ENCODE measurements around the gene CFAP107.

Gene CFAP107, protein sequence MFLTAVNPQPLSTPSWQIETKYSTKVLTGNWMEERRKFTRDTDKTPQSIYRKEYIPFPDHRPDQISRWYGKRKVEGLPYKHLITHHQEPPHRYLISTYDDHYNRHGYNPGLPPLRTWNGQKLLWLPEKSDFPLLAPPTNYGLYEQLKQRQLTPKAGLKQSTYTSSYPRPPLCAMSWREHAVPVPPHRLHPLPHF

DNA sequence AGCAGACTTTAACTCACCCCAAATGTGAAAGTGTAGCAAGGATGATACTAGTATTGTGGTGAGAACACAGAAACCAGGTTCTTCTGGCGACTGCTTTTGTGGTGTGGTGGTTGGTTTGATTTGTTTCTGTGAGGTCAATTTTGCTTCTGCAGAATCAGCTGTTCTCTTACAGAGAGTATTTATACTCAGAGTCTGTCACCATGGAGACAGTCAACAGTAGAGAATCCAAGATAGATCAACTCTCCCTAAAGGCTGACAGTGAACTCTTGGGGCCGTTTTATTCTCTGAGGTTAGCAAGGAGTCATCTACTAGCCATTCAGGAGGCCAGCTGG, at the start of gene CFAP107:
CFAP107 (plus strand) TSS at position 209 of the 332 bp plus-strand sequence. CDS start 231 bp downstream, outside the sequence.
- H3K36me3 ChIP-seq (ENCODE audit: control insufficient read depth in 5 of 5, insufficient read depth in 5 of 5, low read length in 5 of 5) = no peaks in the 10 kb centered on the region
- peaks cover 7 to 29% (median 20%) of the 10 kb centered on the region in 5 donors for H3K9me3 ChIP-seq (ENCODE audit: control insufficient read depth in 5 of 5, low read length in 5 of 5)
- H3K4me1 ChIP-seq (ENCODE audit: control insufficient read depth in 5 of 5, insufficient read depth in 5 of 5, low read length in 5 of 5) = peaks cover 0 to 21% (median 5%) of the 10 kb centered on the region in 5 donors
- H3K27me3 ChIP-seq (ENCODE audit: control insufficient read depth in 5 of 5, insufficient read depth in 4 of 5, low read length in 5 of 5) = no peaks in the 10 kb centered on the region
- H3K4me3 ChIP-seq (ENCODE audit: low read depth in 1 of 5, low read length in 5 of 5) = no peak within 1 kb of the TSS
- H3K27ac ChIP-seq (ENCODE audit: low read depth, low read length) = no peak within 1 kb of the TSS
- H3K9ac ChIP-seq (ENCODE audit: low read length in 5 of 5) = no peak within 1 kb of the TSS

DNA sequence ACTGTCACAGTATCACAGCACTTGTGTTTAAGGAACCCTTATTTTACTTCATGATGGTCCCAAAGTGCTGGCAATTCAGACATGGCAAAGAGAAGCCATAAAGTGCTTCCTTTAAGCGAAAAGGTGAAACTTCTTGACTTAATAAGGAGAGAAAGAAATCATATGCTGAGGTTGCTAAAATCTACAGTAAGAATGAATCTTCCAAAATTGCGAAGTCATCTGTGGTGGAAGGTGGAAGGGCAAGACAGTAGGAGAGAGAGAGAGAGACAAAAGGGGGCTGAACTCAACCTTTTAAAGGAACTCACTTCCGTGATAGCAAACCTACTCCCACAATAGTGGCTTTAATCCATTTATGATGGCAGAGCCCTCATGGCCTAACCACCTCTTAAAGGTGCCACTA, 49.3 kb upstream of the CFAP107 start:
- Histone ChIP-seq H3K9me3 (ENCODE audit: control insufficient read depth in 5 of 5, low read length in 5 of 5) (peaks cover 0 to 3% (median 0%) of the 10 kb centered on the region in 5 donors), H3K27ac (ENCODE audit: low read depth, low read length) (no peak overlapping the region), H3K9ac (ENCODE audit: low read length in 5 of 5) (no peak overlapping the region), H3K27me3 (ENCODE audit: control insufficient read depth in 5 of 5, insufficient read depth in 4 of 5, low read length in 5 of 5) (no peaks in the 10 kb centered on the region), H3K4me1 (ENCODE audit: control insufficient read depth in 5 of 5, insufficient read depth in 5 of 5, low read length in 5 of 5) (peaks cover 0 to 12% (median 6%) of the 10 kb centered on the region in 5 donors), H3K36me3 (ENCODE audit: control insufficient read depth in 5 of 5, insufficient read depth in 5 of 5, low read length in 5 of 5) (no peaks in the 10 kb centered on the region), H3K4me3 (ENCODE audit: low read depth in 1 of 5, low read length in 5 of 5) (no peak overlapping the region)

DNA sequence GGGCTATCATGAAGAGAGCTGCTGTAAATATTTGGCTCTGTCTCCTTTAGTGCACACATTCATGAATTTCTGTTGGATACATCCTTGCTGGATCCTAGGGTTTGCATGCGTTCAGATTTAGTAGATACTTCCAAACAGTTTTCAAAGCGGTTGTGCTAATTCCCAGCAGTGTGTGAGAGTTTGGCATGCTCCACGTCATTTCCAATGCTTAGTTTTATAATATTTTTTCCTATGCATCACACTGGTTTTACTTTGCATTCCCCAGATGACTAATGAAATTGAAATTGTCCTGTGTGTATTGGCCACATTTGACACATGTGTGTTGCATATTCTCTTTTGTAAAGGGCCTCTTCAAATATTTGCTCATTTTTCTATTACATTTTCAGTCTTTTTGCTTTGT, 48.6 kb upstream of the CFAP107 start:
- Histone ChIP-seq H3K27ac (ENCODE audit: low read depth, low read length) (no peak overlapping the region), H3K4me1 (ENCODE audit: control insufficient read depth in 5 of 5, insufficient read depth in 5 of 5, low read length in 5 of 5) (peaks cover 0 to 11% (median 6%) of the 10 kb centered on the region in 5 donors), H3K4me3 (ENCODE audit: low read depth in 1 of 5, low read length in 5 of 5) (no peak overlapping the region), H3K27me3 (ENCODE audit: control insufficient read depth in 5 of 5, insufficient read depth in 4 of 5, low read length in 5 of 5) (no peaks in the 10 kb centered on the region), H3K9me3 (ENCODE audit: control insufficient read depth in 5 of 5, low read length in 5 of 5) (peaks cover 0 to 3% (median 2%) of the 10 kb centered on the region in 5 donors), H3K36me3 (ENCODE audit: control insufficient read depth in 5 of 5, insufficient read depth in 5 of 5, low read length in 5 of 5) (no peaks in the 10 kb centered on the region), H3K9ac (ENCODE audit: low read length in 5 of 5) (no peak overlapping the region)

DNA sequence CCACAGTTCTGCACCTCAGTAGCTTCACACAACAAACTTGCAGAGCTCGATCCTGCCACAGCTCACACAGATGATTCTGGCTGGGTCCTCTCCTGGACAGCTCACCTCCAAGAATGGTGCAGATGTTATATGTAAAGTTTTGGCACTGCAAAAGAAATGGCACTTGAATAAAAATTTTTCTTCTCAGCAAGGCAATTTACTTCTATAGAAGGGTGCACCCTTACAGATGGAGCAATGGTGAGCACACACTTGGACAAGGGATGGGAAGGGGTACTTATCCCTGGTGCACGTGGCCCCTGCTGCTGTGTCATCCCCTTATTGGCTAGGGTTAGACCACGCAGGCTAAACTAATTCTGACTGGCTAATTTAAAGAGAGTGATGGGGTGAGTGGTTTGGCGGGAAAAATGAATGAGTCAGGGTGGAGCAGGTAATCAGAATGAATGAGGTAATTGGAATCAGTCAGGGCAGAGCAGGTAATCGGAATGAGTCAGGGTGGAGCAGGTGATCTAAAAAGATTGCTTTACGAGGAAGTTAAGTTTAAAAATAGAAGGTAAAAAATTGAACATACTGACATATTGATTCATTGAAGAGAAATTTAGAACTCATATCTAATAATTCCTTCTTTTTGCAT, 42.1 kb upstream of the CFAP107 start:
- Histone ChIP-seq H3K36me3 (ENCODE audit: control insufficient read depth in 5 of 5, insufficient read depth in 5 of 5, low read length in 5 of 5) (no peaks in the 10 kb centered on the region), H3K9me3 (ENCODE audit: control insufficient read depth in 5 of 5, low read length in 5 of 5) (peaks cover 2 to 16% (median 12%) of the 10 kb centered on the region in 5 donors), H3K4me1 (ENCODE audit: control insufficient read depth in 5 of 5, insufficient read depth in 5 of 5, low read length in 5 of 5) (peaks cover 0 to 6% (median 4%) of the 10 kb centered on the region in 5 donors), H3K4me3 (ENCODE audit: low read depth in 1 of 5, low read length in 5 of 5) (no peak overlapping the region), H3K27ac (ENCODE audit: low read depth, low read length) (no peak overlapping the region), H3K9ac (ENCODE audit: low read length in 5 of 5) (no peak overlapping the region), H3K27me3 (ENCODE audit: control insufficient read depth in 5 of 5, insufficient read depth in 4 of 5, low read length in 5 of 5) (no peaks in the 10 kb centered on the region)

DNA sequence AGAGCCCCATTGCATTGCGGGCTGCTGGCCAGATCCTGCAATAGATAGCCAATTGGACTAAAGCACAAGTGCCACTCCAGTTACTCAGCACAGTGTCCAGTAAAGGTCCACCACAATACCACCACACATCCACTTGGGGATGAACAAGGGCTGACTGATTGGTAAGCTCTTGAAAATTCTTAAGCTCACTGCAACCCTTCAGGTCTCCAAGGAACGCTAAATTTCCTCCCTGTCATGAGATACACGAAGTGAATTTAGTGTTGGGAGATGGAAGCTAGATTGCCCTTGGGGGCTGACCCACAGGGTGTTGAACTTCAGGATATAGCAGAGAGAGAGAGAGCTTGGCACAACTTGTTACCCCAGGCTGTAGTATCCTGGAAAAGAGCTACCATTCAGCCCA, 39.9 kb upstream of the CFAP107 start:
- no peaks in the 10 kb centered on the region for H3K36me3 ChIP-seq (ENCODE audit: control insufficient read depth in 5 of 5, insufficient read depth in 5 of 5, low read length in 5 of 5)
- peaks cover 0 to 16% (median 12%) of the 10 kb centered on the region in 5 donors for H3K9me3 ChIP-seq (ENCODE audit: control insufficient read depth in 5 of 5, low read length in 5 of 5)
- no peaks in the 10 kb centered on the region for H3K27me3 ChIP-seq (ENCODE audit: control insufficient read depth in 5 of 5, insufficient read depth in 4 of 5, low read length in 5 of 5)
- no peak overlapping the region for H3K27ac ChIP-seq (ENCODE audit: low read depth, low read length)
- peaks cover 0 to 15% (median 4%) of the 10 kb centered on the region in 5 donors for H3K4me1 ChIP-seq (ENCODE audit: control insufficient read depth in 5 of 5, insufficient read depth in 5 of 5, low read length in 5 of 5)
- no peak overlapping the region for H3K9ac ChIP-seq (ENCODE audit: low read length in 5 of 5)
- H3K4me3 ChIP-seq (ENCODE audit: low read depth in 1 of 5, low read length in 5 of 5) = no peak overlapping the region

DNA sequence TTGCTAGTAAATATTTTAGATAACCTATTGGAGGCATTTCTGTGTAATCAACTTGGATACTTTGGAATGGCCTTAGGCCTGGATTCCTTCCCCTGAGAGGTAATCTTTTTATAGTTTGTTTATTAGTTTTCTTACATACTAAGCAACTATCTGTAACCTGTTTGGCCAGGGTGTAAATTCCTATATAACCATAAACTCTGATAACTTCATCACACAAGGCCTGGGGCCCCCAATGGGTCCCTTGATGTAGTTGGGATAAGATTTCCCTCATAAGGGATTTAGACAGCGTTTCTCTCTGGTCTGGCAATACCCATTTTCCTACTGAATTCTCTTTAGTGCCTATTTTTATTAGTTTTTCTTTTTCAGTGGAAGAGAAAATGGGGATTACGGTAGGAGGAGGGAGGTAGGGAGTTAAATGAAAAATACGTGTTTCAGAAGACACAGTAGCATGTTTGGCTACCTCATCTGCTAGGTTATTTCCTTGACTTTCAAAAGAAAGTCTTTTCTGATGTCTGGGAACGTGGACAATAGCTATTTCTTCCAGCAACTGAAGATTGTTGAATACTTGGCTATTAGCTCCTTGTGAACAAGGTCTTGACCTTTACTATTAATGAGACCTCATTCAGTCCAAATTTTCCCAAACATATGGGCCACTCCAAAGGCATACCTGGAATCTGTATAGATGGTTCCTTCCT, 37.5 kb upstream of the CFAP107 start:
- Histone ChIP-seq H3K36me3 (ENCODE audit: control insufficient read depth in 5 of 5, insufficient read depth in 5 of 5, low read length in 5 of 5) (no peaks in the 10 kb centered on the region), H3K27me3 (ENCODE audit: control insufficient read depth in 5 of 5, insufficient read depth in 4 of 5, low read length in 5 of 5) (no peaks in the 10 kb centered on the region), H3K9ac (ENCODE audit: low read length in 5 of 5) (no peak overlapping the region), H3K4me3 (ENCODE audit: low read depth in 1 of 5, low read length in 5 of 5) (no peak overlapping the region), H3K4me1 (ENCODE audit: control insufficient read depth in 5 of 5, insufficient read depth in 5 of 5, low read length in 5 of 5) (peaks cover 0 to 28% (median 10%) of the 10 kb centered on the region in 5 donors), H3K9me3 (ENCODE audit: control insufficient read depth in 5 of 5, low read length in 5 of 5) (peaks cover 0 to 12% (median 5%) of the 10 kb centered on the region in 5 donors), H3K27ac (ENCODE audit: low read depth, low read length) (peak overlapping the region; percentile 42)

DNA sequence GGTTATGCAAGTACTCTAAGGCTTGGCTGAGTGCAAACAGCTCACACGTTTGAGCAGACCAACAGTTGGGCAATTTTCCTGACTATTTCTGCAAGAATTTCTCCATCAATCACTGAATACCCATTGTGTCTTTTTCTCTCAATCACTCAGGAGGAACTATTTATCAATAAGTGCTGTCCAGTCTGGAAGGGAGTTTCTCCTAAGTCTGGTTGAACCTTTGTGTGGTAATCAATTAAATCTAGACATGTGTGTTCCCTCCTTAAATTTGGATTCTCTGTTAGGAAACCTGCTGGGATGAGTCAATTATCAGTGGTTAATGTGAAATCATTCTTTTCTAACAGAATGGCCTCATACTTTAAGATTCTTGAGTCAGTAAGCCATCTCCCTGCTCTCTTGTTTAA, 36.9 kb upstream of the CFAP107 start:
- no peak overlapping the region for H3K4me3 ChIP-seq (ENCODE audit: low read depth in 1 of 5, low read length in 5 of 5)
- H3K9me3 ChIP-seq (ENCODE audit: control insufficient read depth in 5 of 5, low read length in 5 of 5) = peaks cover 0 to 7% (median 0%) of the 10 kb centered on the region in 5 donors

DNA sequence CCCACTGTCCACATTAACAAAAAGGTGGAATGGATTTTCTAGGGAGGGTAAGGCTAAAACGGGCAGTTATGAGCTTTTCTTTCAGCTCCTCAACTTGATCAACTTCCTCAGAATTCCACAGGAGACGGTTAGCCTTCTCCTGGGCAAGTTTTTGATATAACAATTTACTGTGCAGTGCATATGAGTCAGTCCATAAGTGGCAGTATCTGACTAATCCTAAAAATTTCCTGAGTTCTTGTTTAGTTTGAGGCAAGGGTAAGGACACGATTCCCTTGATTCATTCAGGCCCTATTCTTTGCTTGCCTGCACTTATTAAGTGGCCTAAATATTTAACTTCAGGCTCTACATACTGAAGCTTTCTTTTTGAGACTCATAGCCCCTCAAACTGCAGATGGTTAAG, 36.3 kb upstream of the CFAP107 start:
- Histone ChIP-seq H3K9me3 (ENCODE audit: control insufficient read depth in 5 of 5, low read length in 5 of 5) (peaks cover 0 to 3% (median 0%) of the 10 kb centered on the region in 5 donors), H3K36me3 (ENCODE audit: control insufficient read depth in 5 of 5, insufficient read depth in 5 of 5, low read length in 5 of 5) (no peaks in the 10 kb centered on the region), H3K27ac (ENCODE audit: low read depth, low read length) (peak overlapping the region; percentile 42), H3K4me1 (ENCODE audit: control insufficient read depth in 5 of 5, insufficient read depth in 5 of 5, low read length in 5 of 5) (peaks cover 0 to 29% (median 16%) of the 10 kb centered on the region in 5 donors), H3K4me3 (ENCODE audit: low read depth in 1 of 5, low read length in 5 of 5) (no peak overlapping the region), H3K27me3 (ENCODE audit: control insufficient read depth in 5 of 5, insufficient read depth in 4 of 5, low read length in 5 of 5) (no peaks in the 10 kb centered on the region), H3K9ac (ENCODE audit: low read length in 5 of 5) (no peak overlapping the region)

More for the DNA sequence above, 36.9 kb upstream of the CFAP107 start:
- H3K36me3 ChIP-seq (ENCODE audit: control insufficient read depth in 5 of 5, insufficient read depth in 5 of 5, low read length in 5 of 5) = no peaks in the 10 kb centered on the region
- peaks cover 0 to 28% (median 10%) of the 10 kb centered on the region in 5 donors for H3K4me1 ChIP-seq (ENCODE audit: control insufficient read depth in 5 of 5, insufficient read depth in 5 of 5, low read length in 5 of 5)
- no peaks in the 10 kb centered on the region for H3K27me3 ChIP-seq (ENCODE audit: control insufficient read depth in 5 of 5, insufficient read depth in 4 of 5, low read length in 5 of 5)
- H3K9ac ChIP-seq (ENCODE audit: low read length in 5 of 5) = no peak overlapping the region
- H3K27ac ChIP-seq (ENCODE audit: low read depth, low read length) = peak overlapping the region; percentile 42

DNA sequence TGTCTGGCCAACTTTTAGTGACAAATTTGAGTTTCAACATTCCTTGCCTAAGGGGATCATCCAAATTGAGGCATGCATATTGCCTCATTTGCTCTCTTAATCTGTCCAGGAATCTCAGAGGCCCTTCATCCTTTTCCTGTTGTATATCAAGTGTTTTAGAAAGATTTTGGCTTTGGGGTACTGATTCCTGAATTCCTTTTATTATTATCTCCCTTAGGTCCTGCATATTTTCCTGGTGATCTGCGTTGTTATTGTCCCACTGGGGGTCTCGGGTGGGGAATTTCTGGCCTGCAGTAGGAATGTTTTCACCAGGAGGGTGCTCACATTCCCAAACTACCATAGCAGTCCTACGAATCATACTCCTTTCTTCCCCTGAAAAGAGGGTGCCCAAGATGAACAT, 34.5 kb upstream of the CFAP107 start:
- peaks cover 2 to 39% (median 31%) of the 10 kb centered on the region in 5 donors for H3K4me1 ChIP-seq (ENCODE audit: control insufficient read depth in 5 of 5, insufficient read depth in 5 of 5, low read length in 5 of 5)
- H3K4me3 ChIP-seq (ENCODE audit: low read depth in 1 of 5, low read length in 5 of 5) = no peak overlapping the region
- peak overlapping the region; percentile 39 for H3K27ac ChIP-seq (ENCODE audit: low read depth, low read length)
- H3K9ac ChIP-seq (ENCODE audit: low read length in 5 of 5) = no peak overlapping the region
- no peaks in the 10 kb centered on the region for H3K36me3 ChIP-seq (ENCODE audit: control insufficient read depth in 5 of 5, insufficient read depth in 5 of 5, low read length in 5 of 5)
- no peaks in the 10 kb centered on the region for H3K9me3 ChIP-seq (ENCODE audit: control insufficient read depth in 5 of 5, low read length in 5 of 5)
- no peaks in the 10 kb centered on the region for H3K27me3 ChIP-seq (ENCODE audit: control insufficient read depth in 5 of 5, insufficient read depth in 4 of 5, low read length in 5 of 5)

DNA sequence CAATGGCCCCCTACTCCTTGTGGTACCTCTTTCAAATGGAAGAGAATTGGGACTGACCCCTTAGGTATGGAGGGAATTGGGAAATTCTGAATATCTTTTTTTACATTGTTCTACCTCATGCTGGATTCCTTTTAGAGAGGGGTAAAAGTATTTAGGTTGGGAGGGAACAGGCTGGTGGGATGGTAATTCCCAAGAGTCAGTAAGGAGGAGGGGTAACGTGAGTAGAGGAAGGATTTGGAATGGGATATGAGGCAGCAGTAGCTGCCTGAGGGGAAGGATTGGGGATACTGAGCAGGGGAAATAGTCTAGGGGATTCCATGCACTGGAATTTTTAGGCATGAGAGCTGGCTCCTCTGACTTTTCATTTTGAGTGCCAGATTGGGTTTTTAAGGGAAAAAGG, 33.9 kb upstream of the CFAP107 start:
- Histone ChIP-seq H3K4me3 (ENCODE audit: low read depth in 1 of 5, low read length in 5 of 5) (no peak overlapping the region), H3K9ac (ENCODE audit: low read length in 5 of 5) (no peak overlapping the region), H3K9me3 (ENCODE audit: control insufficient read depth in 5 of 5, low read length in 5 of 5) (no peaks in the 10 kb centered on the region), H3K27me3 (ENCODE audit: control insufficient read depth in 5 of 5, insufficient read depth in 4 of 5, low read length in 5 of 5) (no peaks in the 10 kb centered on the region), H3K4me1 (ENCODE audit: control insufficient read depth in 5 of 5, insufficient read depth in 5 of 5, low read length in 5 of 5) (peaks cover 2 to 39% (median 31%) of the 10 kb centered on the region in 5 donors), H3K36me3 (ENCODE audit: control insufficient read depth in 5 of 5, insufficient read depth in 5 of 5, low read length in 5 of 5) (no peaks in the 10 kb centered on the region), H3K27ac (ENCODE audit: low read depth, low read length) (peak overlapping the region; percentile 39)

Data from subcutaneous abdominal adipose tissue (tissue), 5 donors.